Skeletal muscle cell (primary cell): ENCODE results near the gene C3orf49.

Source experiments
- DNase-seq: peaks from one replicate; pipeline ENCODE4 v3.0.0-alpha.2; 2010; ENCODE audit warnings: low read depth
- H3K4me3 ChIP-seq: 2 replicates; pipeline ENCODE4 v1.5.1; 2011; ENCODE audit warnings: low read depth, mild to moderate bottlenecking, control low read depth, low read length, moderate library complexity

C3orf49 gene

DNA sequence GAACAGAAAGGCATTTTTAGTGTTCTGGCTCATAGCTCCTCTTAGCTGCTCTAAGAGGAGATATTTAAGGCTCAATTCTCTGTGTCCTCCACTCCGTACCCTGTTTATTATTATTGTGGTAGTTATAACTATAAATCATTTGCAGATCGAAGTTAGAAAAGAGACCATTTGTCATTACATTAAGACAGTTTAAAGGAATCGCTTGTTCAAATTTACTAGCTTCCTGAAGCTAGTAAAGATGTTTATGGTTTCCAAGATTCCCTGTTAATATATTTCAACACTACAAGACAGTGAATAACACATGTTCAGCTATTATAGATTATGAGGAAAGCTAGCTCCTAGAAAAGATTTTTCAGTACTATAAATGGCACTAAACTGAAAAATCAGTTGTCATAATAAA lies 57.2 kb downstream of the C3orf49 start:
- no peak overlapping the region for H3K4me3 ChIP-seq
- no peak for DNase-seq

DNA sequence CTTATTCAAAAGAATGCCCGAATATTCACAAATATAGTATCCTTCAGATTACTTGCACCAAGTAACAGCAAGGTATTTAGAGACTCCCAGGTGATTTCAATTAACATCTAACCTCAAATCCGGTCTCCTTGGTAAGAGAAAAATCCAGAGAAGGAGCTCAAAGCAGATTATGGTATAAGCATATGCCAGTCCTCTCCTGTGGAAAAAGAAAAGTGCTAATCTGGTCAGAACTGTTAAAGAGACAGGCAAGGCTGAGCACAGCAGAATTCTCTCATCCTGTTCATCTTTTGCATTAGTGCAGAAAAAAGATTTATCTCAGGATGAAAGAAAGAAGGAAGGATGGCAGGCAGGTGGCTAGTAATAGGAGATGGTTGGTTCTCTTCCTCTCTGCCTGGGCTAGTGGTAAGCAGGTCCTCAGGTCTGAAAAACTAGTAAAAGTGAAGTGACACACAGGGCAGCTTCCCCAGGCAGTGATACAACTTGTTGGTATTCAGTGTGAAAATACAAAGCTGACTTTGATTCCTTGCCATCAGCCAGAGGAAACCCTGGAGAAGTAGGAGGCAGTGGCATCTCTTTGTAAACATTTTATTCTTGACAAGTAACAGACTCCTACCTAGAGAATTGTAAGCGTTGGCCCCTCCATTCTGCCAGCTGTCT lies 58.8 kb downstream of the C3orf49 start:
- H3K4me3 ChIP-seq = no peak overlapping the region
- peak; percentile 17 for DNase-seq

DNA sequence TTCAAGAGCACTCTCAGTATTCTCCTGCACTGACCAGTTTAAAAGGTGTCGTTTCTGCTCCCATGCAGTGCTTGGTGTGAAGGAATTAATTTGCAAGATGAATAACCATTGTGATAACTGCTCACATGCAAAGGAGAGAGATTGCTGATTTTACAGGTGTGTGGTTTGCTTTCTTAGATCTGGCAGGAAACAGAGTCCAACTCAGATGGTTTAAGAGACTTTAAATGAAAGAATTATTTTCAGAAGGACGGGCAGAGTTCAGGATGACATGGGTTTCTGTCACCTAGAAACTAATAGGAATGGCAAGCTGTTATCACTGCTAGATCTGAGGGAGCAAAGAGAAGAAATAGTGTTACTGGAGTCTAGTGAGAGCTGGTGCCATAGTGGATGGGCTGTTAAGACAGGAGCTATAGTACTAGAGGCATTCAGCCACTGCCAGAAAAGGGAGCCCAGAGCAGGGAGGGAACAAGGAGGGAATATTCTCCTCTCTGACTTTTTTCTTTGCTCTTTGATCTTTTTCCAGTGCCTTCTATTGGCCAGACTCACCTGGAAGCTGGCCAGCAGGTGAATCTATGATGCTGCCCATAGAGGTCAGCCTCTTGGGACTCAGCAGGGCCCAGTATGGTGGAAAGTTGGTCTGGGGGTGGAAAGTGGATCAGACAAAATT lies 59.4 kb downstream of the C3orf49 start:
- no peak overlapping the region for H3K4me3 ChIP-seq
- DNase-seq = no peak

DNA sequence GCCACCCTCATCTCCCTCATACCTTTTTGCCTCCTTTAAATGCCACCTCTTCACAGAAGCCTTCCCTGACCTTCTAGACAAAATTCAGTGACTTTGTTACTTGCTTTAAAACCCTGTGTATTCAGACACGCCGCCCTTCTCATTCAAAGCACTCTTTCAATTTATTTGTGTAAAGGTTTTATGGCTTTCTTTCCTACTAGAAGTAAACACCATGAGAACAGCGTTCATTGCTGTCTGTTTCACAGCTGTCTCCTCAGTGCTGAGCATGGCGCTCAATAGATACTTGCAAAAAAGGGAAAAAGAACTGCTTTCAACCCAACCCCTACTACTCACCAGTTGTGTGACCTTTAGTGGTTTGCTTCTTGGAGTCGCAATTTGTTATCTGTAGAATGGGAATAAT lies 61.6 kb downstream of the C3orf49 start:
- DNase-seq = no peak
- H3K4me3 ChIP-seq = no peak overlapping the region

DNA sequence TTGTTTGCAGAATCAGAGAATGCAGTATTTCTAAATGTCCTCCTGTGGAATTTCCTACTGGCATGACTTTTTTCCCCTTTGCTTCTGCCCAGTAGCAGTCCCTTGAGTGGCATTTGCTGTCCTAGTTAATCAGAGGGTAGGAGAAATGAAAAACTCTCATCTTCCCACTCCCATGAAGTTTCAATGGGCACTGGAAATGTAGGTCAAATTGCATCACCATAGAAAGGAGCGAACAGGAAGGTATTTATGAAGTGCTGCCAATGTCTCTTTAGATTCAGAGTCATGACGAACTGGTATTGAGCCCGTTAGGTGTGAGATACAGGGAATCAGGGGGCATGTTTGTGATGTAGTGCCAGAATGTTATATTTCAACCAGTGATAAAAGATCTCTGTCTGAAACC lies 67.8 kb downstream of the C3orf49 start:
- no peak overlapping the region for H3K4me3 ChIP-seq
- DNase-seq = no peak

DNA sequence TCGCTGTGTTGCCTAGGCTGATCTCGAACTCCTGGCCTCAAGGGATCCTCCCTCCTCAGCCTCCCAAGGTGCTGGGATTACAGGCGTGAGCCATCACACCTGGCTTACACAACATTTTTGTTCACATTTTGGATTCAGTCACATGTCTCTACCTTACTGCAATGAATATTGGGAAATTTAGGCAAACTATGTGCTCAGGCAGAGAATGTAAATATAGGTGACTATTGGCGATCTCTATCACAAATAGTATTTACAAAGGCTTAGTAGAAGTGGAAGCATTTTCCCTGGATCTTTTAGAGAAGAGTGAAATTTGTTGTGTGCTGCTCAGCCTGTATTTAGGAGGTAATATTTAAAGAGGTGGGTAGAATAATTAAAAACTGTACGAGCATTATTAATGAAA lies 72.4 kb downstream of the C3orf49 start:
- H3K4me3 ChIP-seq = no peak overlapping the region
- no peak for DNase-seq

DNA sequence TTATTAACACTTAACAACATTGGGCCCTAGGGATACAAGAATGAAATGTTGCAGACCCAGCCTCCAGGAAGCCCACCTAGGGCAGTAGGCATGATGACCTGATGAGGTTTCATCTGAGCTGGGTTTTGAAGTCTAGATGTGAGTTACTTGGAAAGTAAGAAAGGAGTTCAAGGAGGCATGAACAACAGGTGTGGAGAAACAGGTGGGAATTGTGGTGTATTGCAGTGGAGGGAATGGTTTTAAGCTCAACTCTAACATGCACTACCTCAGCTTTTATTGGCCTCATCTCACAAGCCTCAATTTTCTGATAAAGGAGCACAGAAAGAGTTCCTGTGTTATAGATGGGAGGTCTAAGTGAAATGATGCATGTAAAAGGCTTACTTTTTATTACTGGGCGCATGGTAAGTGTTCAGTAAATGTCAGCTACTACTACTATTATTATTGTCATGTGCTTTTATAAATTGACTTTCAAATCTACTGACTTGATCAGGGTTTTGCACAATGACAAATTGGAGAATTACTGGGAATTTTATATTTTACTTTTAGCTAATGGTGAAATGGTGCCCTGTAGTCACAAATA lies 73.8 kb downstream of the C3orf49 start:
- DNase-seq = no peak
- H3K4me3 ChIP-seq = no peak overlapping the region

DNA sequence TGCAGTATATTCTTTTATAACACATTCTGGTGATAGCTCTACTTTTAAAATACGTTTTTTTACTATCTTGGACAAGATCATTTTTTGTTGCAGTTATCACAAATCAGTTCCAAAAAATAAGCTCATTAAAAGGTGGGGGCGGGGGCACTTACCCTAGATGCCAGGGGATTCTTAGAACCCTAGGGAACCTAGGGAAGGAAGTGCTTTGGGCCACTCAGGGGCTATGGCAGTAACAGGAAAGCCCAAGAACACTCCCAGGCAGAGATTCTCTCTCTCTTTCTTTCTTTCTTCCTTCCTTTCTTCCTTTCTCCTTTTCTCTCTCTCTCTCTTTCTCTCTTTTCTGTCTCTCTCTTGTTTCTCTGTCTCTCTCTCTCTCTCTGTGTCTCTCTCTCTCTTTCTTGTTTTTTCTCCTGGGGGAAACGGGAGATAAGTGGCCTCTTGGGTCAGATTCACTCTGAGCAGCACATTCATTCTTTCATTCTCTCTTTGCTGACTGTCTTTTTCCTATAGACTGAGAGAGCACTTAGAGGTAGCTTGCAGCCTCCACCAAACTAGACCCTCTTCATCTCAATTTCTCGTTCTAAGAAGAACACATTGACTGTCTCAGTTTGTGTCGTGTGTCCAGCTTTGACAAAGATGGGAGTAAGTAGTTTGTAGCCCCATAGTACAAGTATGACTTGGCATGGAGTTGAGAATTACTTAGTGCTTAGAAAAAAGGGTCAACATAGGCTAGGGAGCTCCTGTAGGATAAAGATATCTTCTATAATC lies 76.5 kb downstream of the C3orf49 start:
- no peak overlapping the region for H3K4me3 ChIP-seq
- no peak for DNase-seq

DNA sequence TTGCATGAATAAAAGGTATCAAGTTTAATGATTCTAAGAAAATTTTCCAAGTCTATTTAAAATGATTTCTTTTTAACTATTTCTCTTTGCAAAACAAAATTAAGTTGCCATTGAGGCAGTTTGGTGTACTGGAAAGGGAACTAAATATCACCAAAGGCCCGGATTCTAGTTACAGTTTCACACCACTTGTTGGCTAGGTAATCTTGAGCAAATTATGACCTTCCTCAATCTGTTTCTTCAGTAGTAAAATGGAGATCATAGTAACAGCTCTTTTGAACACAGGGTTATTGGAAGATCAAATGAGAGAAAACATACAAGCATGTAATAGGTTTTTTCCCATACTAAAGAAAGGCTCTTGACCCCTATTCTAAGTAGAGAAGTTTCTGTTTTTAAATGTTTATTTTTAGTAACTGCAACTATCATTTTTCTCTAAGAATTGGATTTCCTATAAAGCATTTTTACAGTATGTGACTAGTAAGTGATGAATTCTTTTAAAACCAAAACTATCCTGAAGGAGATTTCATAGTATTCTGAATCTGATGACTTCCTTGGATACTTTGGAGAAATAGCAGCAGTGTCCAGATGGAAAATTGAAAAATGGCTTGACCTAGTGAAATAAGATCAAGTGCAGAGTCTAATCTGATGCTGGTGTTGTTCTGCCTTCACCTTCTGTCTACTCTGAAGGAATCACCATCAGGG lies 77.4 kb downstream of the C3orf49 start:
- H3K4me3 ChIP-seq = no peak overlapping the region
- no peak for DNase-seq
